ENCODE results near the gene GGCX. TPM values are rescaled to one million over a fixed set of nuclear protein-coding genes. Genes with fewer than 3 reads are reported as not detected.

The GGCX gene
- total and polyA plus RNA-seq, 2 of the 13 experiments (the other 11 are each of a cell fraction or from before 2014, with no cell fraction given), result 72.5 to 103 TPM

DNA sequence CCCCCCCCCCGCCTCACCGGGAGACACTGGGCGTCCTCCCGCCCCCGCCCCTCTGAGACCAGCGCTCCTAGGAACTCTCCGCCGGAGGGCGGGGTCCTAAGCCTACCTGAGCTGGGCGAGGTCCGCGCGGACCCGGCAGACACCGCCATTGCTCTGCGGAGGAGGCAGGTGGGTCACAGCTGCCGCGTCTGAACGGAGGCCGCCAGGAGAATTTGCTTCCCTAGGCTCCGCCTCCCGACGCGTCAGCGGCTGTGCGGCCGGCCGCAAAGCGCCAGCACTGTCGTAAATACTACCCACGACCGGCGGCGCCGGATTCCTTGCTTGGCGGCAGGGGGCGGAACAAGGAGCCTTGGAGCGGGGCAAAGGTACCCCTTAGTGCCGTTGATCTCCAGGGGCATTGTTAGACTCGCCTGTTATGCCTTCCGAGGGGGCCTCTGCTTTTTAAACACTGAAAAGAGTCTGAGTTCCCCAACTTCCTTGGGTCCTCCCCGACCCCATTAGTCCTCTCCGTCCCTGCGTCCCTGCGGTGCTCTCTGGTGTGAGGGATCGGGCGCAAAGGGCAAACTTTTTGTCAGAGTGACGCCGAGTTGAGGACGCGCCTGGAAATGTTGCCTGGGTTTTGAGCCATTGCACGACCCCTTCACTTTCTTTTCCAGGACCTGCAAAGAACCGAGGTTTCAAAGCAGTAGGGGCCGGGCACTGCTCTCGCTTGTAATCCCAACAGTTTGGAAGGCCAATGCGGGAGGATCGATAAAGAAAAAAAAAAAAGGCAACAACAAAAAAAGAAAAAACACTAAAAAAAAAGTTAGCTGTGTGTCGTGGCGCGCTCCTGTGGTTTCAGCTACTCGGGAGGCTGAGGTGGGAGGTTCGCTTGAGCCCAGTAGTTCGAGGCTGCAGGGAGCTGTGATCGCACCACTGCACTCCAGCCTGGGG is at the start of gene GGCX (continued):
- TF ChIP-seq, protein P1, sequence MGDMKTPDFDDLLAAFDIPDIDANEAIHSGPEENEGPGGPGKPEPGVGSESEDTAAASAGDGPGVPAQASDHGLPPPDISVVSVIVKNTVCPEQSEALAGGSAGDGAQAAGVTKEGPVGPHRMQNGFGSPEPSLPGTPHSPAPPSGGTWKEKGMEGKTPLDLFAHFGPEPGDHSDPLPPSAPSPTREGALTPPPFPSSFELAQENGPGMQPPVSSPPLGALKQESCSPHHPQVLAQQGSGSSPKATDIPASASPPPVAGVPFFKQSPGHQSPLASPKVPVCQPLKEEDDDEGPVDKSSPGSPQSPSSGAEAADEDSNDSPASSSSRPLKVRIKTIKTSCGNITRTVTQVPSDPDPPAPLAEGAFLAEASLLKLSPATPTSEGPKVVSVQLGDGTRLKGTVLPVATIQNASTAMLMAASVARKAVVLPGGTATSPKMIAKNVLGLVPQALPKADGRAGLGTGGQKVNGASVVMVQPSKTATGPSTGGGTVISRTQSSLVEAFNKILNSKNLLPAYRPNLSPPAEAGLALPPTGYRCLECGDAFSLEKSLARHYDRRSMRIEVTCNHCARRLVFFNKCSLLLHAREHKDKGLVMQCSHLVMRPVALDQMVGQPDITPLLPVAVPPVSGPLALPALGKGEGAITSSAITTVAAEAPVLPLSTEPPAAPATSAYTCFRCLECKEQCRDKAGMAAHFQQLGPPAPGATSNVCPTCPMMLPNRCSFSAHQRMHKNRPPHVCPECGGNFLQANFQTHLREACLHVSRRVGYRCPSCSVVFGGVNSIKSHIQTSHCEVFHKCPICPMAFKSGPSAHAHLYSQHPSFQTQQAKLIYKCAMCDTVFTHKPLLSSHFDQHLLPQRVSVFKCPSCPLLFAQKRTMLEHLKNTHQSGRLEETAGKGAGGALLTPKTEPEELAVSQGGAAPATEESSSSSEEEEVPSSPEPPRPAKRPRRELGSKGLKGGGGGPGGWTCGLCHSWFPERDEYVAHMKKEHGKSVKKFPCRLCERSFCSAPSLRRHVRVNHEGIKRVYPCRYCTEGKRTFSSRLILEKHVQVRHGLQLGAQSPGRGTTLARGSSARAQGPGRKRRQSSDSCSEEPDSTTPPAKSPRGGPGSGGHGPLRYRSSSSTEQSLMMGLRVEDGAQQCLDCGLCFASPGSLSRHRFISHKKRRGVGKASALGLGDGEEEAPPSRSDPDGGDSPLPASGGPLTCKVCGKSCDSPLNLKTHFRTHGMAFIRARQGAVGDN (CRISPR knock-in tag; IDR thresholded peaks at IDR 0.05), result peak; percentile 91
- 0 out of 2 replicates have a peak, but pooled peaks have one; percentile 39 for TF ChIP-seq TOE1 (CRISPR knock-in tag; IDR thresholded peaks at IDR 0.05)
- TF ChIP-seq ZNF160 (CRISPR knock-in tag; IDR thresholded peaks at IDR 0.05), result 0 out of 2 replicates have a peak, but pooled peaks have one; percentile 75
- 0 out of 2 replicates have a peak, but pooled peaks have one; percentile 39 for TF ChIP-seq KLF12 (CRISPR knock-in tag; IDR thresholded peaks at IDR 0.05; ENCODE audit: borderline replicate concordance)
- TF ChIP-seq RFXAP (CRISPR knock-in tag; IDR thresholded peaks at IDR 0.05; ENCODE audit: borderline replicate concordance), result peak; percentile 20; the same call in 1 of the 2 replicates
- TF ChIP-seq, protein P2, sequence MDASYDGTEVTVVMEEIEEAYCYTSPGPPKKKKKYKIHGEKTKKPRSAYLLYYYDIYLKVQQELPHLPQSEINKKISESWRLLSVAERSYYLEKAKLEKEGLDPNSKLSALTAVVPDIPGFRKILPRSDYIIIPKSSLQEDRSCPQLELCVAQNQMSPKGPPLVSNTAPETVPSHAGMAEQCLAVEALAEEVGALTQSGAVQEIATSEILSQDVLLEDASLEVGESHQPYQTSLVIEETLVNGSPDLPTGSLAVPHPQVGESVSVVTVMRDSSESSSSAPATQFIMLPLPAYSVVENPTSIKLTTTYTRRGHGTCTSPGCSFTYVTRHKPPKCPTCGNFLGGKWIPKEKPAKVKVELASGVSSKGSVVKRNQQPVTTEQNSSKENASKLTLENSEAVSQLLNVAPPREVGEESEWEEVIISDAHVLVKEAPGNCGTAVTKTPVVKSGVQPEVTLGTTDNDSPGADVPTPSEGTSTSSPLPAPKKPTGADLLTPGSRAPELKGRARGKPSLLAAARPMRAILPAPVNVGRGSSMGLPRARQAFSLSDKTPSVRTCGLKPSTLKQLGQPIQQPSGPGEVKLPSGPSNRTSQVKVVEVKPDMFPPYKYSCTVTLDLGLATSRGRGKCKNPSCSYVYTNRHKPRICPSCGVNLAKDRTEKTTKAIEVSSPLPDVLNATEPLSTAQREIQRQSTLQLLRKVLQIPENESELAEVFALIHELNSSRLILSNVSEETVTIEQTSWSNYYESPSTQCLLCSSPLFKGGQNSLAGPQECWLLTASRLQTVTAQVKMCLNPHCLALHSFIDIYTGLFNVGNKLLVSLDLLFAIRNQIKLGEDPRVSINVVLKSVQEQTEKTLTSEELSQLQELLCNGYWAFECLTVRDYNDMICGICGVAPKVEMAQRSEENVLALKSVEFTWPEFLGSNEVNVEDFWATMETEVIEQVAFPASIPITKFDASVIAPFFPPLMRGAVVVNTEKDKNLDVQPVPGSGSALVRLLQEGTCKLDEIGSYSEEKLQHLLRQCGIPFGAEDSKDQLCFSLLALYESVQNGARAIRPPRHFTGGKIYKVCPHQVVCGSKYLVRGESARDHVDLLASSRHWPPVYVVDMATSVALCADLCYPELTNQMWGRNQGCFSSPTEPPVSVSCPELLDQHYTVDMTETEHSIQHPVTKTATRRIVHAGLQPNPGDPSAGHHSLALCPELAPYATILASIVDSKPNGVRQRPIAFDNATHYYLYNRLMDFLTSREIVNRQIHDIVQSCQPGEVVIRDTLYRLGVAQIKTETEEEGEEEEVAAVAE (CRISPR knock-in tag; IDR thresholded peaks at IDR 0.05; ENCODE audit: borderline replicate concordance), result 0 out of 2 replicates have a peak, but pooled peaks have one; percentile 68
- TF ChIP-seq RFX5 (IDR thresholded peaks at IDR 0.05; ENCODE audit: low read depth, low read length), result no peak; the same call in none of the 2 replicates
- TF ChIP-seq NCOA1 (CRISPR knock-in tag; IDR thresholded peaks at IDR 0.05), result peak; percentile 93
- TF ChIP-seq, protein P3, sequence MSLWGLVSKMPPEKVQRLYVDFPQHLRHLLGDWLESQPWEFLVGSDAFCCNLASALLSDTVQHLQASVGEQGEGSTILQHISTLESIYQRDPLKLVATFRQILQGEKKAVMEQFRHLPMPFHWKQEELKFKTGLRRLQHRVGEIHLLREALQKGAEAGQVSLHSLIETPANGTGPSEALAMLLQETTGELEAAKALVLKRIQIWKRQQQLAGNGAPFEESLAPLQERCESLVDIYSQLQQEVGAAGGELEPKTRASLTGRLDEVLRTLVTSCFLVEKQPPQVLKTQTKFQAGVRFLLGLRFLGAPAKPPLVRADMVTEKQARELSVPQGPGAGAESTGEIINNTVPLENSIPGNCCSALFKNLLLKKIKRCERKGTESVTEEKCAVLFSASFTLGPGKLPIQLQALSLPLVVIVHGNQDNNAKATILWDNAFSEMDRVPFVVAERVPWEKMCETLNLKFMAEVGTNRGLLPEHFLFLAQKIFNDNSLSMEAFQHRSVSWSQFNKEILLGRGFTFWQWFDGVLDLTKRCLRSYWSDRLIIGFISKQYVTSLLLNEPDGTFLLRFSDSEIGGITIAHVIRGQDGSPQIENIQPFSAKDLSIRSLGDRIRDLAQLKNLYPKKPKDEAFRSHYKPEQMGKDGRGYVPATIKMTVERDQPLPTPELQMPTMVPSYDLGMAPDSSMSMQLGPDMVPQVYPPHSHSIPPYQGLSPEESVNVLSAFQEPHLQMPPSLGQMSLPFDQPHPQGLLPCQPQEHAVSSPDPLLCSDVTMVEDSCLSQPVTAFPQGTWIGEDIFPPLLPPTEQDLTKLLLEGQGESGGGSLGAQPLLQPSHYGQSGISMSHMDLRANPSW (CRISPR knock-in tag; IDR thresholded peaks at IDR 0.05; ENCODE audit: borderline replicate concordance), result peak; percentile 86; the same call in 1 of the 2 replicates
- peak; percentile 91; the same call in 1 of the 2 replicates for TF ChIP-seq KDM2A (CRISPR knock-in tag; IDR thresholded peaks at IDR 0.05; ENCODE audit: borderline replicate concordance, low read depth)
- TF ChIP-seq ATF7 (IDR thresholded peaks at IDR 0.05), result no peak
- 0 out of 2 replicates have a peak, but pooled peaks have one; percentile 26 for TF ChIP-seq ATF7 (CRISPR knock-in tag; IDR thresholded peaks at IDR 0.05)
- 0 out of 2 replicates have a peak, but pooled peaks have one; percentile 40 for TF ChIP-seq ZNF30 (CRISPR knock-in tag; IDR thresholded peaks at IDR 0.05)
- peak; percentile 18 for TF ChIP-seq ZNF335 (CRISPR knock-in tag; IDR thresholded peaks at IDR 0.05)
- peak; percentile 34; the same call in 1 of the 2 replicates for TF ChIP-seq ZNF24 (IDR thresholded peaks at IDR 0.05)
- TF ChIP-seq HNRNPUL1 (IDR thresholded peaks at IDR 0.05; ENCODE audit: low read depth, low read length), result 0 out of 2 replicates have a peak, but pooled peaks have one; percentile 37
- no peak for TF ChIP-seq ZNF782 (CRISPR knock-in tag; IDR thresholded peaks at IDR 0.05; ENCODE audit: borderline replicate concordance)

Data from HepG2 (cell line).